ENCODE measurements around the gene TRMT10C. TPM values are rescaled to one million over a fixed set of nuclear protein-coding genes. Genes with fewer than 3 reads are reported as not detected.
"Not testable (repeated sequence)": the region's sequence is repeated elsewhere in the genome, so short reads cannot be mapped to it uniquely, and the experiment has no call there.

Gene TRMT10C
- total RNA-seq, 2 donors from 2014 or later, result 11.6 to 20.5 TPM

DNA sequence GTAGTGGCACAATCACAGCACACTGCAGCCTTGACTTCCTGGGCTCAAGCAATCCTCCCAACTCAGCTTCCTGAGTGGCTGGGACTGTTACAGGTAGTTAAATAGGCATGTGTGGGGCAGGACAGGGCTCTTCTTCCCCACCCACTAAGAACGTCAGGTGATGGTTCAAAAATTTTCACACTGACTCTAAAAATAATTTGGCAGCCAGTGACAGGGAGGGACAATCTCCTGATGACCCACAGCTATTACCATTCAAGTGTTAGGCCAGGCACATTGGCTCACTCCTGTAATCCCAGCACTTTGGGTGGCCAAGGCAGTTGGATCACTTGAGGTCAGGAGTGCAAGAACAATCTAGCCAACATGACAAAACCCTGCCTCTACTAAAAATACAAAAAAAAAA lies 12.2 kb upstream of the TRMT10C start:
- ATAC-seq (ENCODE audit: insufficient number of reproducible peaks, low FRiP score, low read depth), result no peak

GRCh38 chr3:101551359-101552081 lies 10.1 kb upstream of the TRMT10C start:
- not testable (repeated sequence) for ATAC-seq (ENCODE audit: insufficient number of reproducible peaks, low FRiP score, low read depth); H3K4me3 ChIP-seq; H3K27ac ChIP-seq; H3K9me3 ChIP-seq; H3K36me3 ChIP-seq; DNase-seq (ENCODE audit: low spot score); H3K4me1 ChIP-seq (ENCODE audit: control insufficient read depth in 1 of 2, low read depth in 2 of 2); H3K27me3 ChIP-seq (replicated peaks; ENCODE audit: insufficient read depth)

More for the DNA sequence above, 12.2 kb upstream of the TRMT10C start:
- Histone ChIP-seq H3K4me3 (no peak overlapping the region), H3K36me3 (no peaks in the 10 kb centered on the region), H3K27me3 (replicated peaks; ENCODE audit: insufficient read depth) (no peaks in the 10 kb centered on the region), H3K27ac (no peak overlapping the region), H3K4me1 (ENCODE audit: control insufficient read depth in 1 of 2, low read depth in 2 of 2) (no peaks in the 10 kb centered on the region), H3K9me3 (no peaks in the 10 kb centered on the region)
- TF ChIP-seq, protein P1, sequence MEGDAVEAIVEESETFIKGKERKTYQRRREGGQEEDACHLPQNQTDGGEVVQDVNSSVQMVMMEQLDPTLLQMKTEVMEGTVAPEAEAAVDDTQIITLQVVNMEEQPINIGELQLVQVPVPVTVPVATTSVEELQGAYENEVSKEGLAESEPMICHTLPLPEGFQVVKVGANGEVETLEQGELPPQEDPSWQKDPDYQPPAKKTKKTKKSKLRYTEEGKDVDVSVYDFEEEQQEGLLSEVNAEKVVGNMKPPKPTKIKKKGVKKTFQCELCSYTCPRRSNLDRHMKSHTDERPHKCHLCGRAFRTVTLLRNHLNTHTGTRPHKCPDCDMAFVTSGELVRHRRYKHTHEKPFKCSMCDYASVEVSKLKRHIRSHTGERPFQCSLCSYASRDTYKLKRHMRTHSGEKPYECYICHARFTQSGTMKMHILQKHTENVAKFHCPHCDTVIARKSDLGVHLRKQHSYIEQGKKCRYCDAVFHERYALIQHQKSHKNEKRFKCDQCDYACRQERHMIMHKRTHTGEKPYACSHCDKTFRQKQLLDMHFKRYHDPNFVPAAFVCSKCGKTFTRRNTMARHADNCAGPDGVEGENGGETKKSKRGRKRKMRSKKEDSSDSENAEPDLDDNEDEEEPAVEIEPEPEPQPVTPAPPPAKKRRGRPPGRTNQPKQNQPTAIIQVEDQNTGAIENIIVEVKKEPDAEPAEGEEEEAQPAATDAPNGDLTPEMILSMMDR (IDR thresholded peaks at IDR 0.05), result no peak
- DNase-seq (ENCODE audit: low spot score), result no peak

DNA sequence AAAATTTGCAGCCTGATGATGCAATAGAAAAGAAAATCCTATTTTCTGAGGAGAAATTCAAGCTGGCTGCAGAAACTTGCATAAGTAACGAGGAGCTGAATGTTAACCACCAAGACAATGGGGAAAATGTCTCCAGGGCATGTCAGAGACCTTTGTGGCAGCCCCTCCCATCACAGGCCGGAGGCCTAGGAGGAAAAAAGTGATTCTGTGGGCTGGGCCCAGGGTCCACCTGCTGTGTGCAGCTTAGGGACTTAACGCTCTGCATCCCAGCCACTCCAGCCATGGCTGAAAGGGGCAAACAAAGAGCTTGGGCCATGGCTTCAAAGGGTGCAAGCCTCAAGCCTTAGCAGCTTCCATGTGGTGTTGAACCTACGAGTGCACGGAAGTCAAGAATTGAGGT lies 8.3 kb upstream of the TRMT10C start:
- not testable (repeated sequence) for ATAC-seq (ENCODE audit: insufficient number of reproducible peaks, low FRiP score, low read depth); H3K27ac ChIP-seq; H3K36me3 ChIP-seq; H3K4me3 ChIP-seq; H3K9me3 ChIP-seq; H3K27me3 ChIP-seq (replicated peaks; ENCODE audit: insufficient read depth); H3K4me1 ChIP-seq (ENCODE audit: control insufficient read depth in 1 of 2, low read depth in 2 of 2); DNase-seq (ENCODE audit: low spot score)

- no peak for ATAC-seq (ENCODE audit: insufficient number of reproducible peaks, low FRiP score, low read depth)
- Histone ChIP-seq H3K4me3 (no peak overlapping the region), H3K27me3 (replicated peaks; ENCODE audit: insufficient read depth) (no peaks in the 10 kb centered on the region), H3K27ac (no peak overlapping the region), H3K4me1 (ENCODE audit: control insufficient read depth in 1 of 2, low read depth in 2 of 2) (no peaks in the 10 kb centered on the region), H3K9me3 (no peaks in the 10 kb centered on the region), H3K36me3 (no peaks in the 10 kb centered on the region)
- DNase-seq (ENCODE audit: low spot score), result no peak
- TF ChIP-seq, protein P1 (IDR thresholded peaks at IDR 0.05), result no peak
Measured at GRCh38 chr3:101556064-101556463, 5.6 kb upstream of the TRMT10C start.

DNA sequence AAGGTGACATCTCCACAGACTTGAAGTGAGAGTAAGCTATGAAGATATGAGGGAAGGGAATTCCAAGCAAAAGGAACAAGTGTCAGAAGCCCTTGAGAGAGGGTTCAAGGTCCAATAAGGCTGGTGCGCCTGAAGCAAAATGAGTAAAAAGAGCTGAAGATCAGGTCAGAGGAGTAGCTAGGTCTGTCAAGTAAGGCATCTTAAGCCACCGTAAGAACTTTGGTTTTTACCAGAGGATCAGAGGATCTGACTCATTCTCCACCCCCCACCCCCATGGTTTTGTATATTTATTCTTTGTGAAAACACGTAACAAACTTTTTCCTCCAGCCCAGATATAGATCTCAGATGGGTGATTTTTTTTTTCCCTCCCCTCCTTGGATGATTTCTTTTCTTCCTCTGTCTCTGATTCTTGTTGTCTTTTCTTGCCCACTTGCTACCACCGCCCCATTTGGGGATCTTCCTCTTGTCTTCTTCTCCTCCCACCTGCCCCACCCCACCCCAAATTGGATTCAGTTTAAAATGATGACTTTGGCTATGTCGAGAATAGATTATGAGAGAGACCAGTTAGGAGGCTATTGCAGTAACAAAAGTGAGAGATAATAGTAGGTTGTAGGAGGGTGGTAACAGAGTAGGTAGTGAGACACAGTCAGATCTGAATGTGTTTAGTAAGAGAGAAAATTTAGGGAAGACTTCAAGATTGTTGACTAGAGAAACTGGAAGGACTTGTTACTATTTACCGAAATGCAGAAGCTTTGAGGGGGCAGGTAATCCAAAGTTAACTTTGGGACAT lies 6.1 kb downstream of the TRMT10C start:
- ATAC-seq (ENCODE audit: insufficient number of reproducible peaks, low FRiP score, low read depth) (no peak), DNase-seq (ENCODE audit: low spot score) (no peak)
- Histone ChIP-seq H3K27ac (no peak overlapping the region), H3K4me1 (ENCODE audit: control insufficient read depth in 1 of 2, low read depth in 2 of 2) (peaks cover 11 to 13% of the 10 kb centered on the region in 2 donors), H3K9me3 (no peaks in the 10 kb centered on the region), H3K36me3 (peaks cover 17% of the 10 kb centered on the region), H3K4me3 (no peak overlapping the region), H3K27me3 (replicated peaks; ENCODE audit: insufficient read depth) (no peaks in the 10 kb centered on the region)
- TF ChIP-seq, protein P1 (IDR thresholded peaks at IDR 0.05), result no peak

All from thoracic aorta (tissue), 2 donors.